NCI-H2227 (cell line): ENCODE measurements around the gene SHANK3.
"Not testable (repeated sequence)": the region's sequence is repeated elsewhere in the genome, so short reads cannot be mapped to it uniquely, and the experiment has no call there.

ENCODE experiments used
- DNase-seq: peaks from one replicate; lab custom pipeline; 2025; ENCODE audit not compliant: unreplicated experiment; lab: John Stamatoyannopoulos, UW

SHANK3 gene

DNA sequence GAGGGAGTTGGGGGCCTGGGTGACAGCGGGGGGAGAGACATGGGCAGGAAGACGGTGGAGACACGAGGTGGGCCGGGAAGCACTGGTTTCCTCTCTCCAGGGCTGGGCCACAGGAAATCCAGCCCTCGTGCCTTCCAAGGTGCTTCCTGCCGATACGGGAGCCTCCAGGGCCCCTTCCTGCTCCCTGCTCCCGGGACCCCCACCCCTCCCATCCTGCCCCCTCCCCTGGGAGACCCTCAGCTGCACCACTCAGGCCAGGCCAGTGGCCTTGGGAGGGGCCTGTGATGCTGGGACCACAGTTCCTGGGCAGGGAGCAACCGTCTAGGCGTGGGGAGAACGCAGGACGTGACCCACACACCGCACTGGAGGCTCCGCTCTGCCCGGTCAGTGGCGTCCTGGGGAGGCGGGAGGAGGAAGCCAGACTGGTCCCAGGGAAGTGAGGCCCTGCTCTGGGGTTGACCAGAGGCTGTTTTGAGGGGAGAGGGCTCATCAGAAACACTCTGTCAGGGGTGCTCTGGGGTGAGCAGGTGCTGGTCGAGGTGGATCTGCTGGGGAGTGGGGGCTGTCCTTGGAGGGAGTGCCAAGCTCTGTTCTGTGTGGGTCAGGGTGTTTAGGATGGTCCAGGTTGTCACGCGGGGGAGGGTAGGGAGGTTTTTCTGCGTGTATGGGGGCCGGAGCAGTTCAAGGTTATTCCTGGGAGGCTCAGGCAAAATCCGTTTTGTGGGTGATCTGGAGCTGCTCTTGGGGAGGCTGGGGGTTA is at the start of gene SHANK3:
Gene SHANK3 (plus strand): TSS at position 353 of the 760 bp plus-strand sequence.
- no peak for DNase-seq

DNA sequence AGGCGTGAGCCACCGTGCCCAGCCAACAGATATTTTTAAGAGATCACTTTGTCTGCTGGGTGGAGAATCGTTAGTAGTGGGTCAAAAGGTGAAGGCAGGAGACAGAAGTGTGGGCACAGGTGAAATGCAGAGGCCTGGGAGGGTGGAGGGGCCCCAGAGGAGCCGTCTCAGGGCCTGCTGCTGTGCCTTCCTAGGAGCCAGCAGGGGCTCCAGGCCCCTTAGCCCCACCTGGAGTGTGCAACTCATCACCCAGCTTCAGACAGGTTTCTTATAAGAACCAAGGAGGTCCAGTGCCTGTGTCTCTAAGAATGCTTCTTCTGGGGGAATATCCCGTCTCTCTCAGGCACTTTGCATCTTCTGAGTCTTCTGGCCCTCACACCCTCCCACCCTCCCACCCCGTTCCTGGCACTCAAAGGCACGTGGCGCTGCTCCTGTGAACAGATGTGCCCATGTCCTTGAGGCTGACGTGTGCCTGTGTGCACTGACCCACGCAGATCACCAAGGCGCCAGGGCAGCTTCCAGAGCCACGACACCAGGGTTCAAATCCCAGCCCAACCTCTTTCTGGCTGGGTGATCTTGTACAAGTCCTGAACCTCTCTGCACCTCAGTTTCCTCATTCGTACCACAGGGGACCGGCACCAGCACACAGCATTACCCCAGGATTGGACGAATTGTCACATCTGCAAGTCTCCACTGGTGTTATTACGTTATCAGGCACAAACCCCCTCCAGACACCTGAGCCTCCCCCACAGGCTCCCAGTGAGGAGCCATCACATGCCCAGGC is 48.1 kb upstream of the SHANK3 start:
- DNase-seq, result no peak

GRCh38 chr22:50625131-50625567 is 47.5 kb upstream of the SHANK3 start:
- DNase-seq, result no peak

- no peak for DNase-seq
Observed at GRCh38 chr22:50625568-50626313, 46.9 kb upstream of the SHANK3 start.

DNA sequence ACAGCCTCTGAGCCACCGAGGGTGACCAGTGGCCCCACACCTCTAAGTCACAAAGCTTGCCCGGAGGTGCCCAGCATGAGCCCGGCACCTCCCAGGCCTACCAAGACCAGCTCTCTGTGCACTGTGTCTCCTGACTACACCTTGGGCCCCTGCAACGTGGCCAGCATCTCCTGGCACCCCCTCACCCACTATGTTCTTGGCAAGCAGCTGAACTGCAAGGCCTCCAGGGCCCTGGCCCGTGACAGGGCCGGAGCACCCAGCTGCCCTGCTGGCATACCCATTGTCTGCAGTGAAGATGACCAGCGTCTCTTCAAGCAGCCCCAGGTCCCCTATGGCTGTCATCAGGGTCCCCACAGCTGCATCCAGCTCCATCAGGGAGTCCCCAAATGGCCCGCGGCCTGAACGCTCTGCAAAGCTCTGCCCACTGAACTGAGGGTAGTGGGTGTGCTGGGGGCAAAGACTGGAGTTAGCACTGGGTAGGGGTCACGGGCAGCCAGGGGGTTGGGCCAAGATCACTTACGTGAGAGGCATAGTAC is 46.2 kb upstream of the SHANK3 start:
- no peak for DNase-seq

DNA sequence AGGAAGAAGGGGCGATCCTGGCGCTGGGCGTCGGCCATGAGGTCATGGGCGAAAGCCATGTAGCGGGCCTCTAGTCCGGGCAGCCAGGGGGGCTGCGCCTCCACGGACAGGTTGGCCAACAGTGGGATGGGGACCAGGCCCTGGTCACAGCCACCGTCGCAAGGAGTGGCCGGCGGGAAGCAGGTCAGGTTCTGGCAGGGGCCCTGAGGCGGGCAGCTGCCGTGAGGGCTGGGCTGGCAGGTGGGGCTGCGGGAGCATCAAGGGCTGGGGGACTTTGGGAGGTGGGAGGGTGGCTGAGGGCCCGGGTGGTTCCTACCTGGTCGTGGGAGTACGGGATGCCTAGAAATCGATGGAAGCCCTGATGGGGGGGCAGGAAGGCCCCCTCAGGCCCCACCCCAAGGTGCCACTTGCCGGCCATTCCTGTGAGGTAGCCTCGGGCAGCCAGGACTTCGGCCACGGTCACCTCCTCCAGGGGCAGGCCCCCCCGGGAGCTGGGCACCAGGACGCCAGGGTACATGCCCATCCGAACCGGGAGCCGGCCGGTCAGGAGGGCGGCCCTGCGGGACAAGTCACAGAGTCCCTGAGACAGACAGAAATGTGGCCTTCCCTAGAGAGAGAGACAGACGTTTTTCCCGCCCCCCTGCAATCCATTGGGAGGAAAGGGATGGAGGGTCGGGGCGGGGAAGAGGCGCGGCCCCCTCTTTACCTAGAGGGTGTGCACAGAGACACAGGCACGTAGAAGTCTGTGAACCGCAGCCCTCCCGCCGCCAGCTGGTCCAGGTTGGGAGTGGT is 45.6 kb upstream of the SHANK3 start:
- DNase-seq, result no peak

GRCh38 chr22:50627642-50628542 is 44.7 kb upstream of the SHANK3 start, which contains the start of gene ARSA:
Gene ARSA (minus strand): TSS chr22:50628152. CDS start chr22:50627779, 373 bp downstream.
- peak; percentile 80 for DNase-seq

GRCh38 chr22:50628543-50629134 is 44.0 kb upstream of the SHANK3 start:
- no peak for DNase-seq

- no peak for DNase-seq
Observed at GRCh38 chr22:50630376-50630775, 42.2 kb upstream of the SHANK3 start.

DNA sequence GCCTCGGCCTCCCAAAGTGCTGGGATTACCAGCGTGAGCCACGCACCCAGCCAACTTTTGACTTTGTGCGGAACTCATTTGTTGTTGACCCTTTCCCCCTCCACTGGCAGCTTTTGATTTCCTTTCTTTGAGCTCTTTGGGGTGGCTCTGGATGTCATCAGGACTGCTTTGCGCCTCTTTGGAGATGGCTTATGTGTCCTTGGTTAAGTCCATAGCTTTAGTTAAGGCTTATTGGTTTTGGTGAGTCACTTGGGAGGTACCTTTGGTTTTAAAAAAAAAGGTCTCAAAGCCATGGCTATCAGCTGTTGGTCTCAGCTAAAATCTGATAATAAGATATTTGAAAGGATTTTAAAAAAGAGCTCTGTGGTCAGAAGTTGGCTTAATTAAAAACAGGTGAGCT is 39.5 kb upstream of the SHANK3 start:
- no peak for DNase-seq

DNA sequence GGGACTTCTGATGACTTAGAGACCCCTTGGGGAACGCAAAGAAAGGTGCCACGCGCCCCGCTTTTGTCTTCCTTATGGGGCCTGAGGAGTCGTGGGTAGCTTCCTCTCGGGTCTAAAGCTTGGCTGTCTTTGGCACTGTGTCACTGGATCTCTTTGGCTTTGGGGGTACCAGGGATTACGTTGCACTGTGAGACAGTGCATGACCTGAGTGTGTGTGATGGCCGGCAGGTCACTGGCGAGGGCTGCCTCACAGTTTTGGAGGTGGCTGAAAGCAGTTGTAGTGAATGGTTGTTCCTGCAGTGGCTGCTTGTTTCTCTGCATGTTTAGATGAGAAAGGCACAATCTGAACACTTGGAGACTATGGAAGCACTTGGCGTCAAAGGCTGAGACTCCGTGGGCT is 38.9 kb upstream of the SHANK3 start:
- DNase-seq, result no peak

DNA sequence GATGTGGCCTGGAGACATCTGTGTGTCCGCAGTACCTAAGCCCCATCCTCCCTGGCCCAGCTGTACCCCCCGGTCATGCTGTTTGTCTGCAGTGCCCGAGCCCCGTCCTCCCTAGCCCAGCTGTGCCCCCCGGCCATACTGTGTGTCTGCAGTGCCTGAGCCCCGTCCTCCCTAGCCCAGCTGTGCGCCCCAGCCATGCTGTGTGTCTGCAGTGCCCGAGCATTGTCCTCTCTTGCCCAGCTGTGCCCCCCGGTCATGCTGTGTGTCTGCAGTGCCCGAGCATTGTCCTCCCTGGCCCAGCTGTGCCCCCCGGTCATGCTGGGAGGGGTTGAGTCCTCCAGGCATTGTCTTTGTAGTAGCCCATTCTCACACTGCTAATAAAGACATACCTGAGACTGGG is 37.0 kb upstream of the SHANK3 start:
- DNase-seq, result no peak

- not testable (repeated sequence) for DNase-seq
Observed at GRCh38 chr22:50640296-50640695, 32.3 kb upstream of the SHANK3 start.

GRCh38 chr22:50640857-50641647 is 31.6 kb upstream of the SHANK3 start:
- DNase-seq, result no peak

GRCh38 chr22:50641696-50642607 is 30.7 kb upstream of the SHANK3 start:
- peak; percentile 35 for DNase-seq

DNA sequence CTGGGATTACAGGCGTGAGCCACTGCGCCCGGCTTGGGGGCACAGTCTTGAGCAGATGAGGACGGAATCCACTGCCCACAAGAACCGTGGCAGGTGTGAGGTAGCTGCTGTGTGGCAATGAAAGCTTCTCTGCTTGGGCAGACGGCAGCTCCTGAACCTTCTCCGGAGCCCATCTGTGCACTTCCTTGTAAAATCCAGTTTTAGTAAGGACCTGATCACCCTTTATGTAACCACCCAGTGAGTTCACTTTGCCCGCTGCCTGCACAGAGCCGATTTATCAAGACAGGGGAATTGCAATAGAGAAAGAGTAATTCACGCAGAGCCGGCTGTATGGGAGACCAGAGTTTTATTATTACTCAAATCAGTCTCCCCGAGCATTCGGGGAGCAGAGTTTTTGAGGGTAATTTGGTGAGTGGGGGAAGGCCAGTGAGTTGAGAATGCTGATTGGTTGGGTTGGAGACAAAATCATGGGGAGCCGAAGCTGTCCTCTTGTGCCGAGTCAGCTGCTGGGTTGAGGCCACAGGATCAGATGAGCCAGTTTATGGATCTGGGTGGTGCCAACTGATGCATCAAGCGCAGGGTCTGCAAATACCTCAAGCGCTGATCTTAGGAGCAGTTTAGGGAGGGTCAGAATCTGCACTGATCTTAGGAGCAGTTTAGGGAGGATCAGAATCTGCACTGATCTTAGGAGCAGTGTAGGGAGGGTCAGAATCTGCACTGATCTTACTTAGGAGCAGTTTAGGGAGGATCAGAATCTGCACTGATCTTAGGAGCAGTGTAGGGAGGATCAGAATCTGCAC is 29.4 kb upstream of the SHANK3 start:
- DNase-seq, result not testable (repeated sequence)

- DNase-seq, result not testable (repeated sequence)
Observed at GRCh38 chr22:50643821-50644101, 28.9 kb upstream of the SHANK3 start.
